ENCODE measurements around the gene SCN4B.

Gene SCN4B

DNA sequence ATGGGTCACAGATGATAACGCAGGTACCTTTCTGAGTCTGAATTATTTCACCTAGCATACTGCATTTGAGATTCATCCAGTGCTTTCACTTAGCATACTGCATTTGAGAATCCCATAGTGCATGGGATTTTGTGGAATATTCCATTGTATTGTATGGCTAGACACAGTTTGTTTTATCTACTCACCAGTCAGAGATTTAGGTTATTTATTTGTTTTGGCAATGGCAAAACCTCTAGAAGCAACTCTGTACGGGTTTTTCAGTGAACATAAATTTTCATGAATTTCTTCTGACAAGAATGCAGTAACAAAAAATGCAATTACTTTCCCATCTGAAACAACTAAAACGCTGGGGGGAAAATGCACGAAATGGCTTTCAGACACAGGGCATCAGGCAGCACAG, 24.3 kb downstream of the SCN4B start:
- DNase-seq: no peak

DNA sequence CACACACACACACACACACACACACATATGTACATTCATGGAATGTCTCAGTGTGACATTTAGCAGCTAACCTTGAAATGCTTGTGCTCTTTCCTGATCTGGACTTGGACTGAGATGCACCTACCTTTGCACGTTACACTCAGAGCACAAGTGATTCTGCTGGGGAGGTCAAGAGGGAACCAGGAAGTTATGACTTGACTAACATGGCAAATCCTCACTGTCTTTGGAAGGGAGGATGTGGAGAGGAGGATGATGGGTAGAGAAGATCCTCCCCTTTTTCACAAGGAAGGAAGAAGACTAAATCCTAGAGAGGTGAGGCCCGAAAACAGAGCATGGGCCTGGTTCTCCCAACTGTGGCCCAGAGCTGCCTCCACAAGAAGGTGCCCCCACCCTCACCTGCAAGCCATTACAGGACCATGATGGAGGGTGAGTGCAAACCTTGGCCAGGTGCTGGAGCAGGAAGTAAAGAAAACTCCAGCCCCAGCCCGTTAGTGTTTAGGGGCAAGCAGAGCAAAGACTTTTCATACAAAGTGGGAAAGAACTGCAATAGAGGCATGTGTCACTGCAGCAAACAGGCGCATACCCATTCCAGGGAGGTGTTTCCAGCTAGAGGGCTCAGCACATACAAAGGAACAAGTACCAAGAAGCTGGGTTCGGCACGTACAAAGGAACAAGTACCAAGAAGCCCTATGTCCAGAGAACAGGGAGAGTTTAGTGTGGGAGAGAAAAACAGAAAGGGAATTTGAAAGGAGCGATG, 26.4 kb downstream of the SCN4B start:
- no peak for DNase-seq

DNA sequence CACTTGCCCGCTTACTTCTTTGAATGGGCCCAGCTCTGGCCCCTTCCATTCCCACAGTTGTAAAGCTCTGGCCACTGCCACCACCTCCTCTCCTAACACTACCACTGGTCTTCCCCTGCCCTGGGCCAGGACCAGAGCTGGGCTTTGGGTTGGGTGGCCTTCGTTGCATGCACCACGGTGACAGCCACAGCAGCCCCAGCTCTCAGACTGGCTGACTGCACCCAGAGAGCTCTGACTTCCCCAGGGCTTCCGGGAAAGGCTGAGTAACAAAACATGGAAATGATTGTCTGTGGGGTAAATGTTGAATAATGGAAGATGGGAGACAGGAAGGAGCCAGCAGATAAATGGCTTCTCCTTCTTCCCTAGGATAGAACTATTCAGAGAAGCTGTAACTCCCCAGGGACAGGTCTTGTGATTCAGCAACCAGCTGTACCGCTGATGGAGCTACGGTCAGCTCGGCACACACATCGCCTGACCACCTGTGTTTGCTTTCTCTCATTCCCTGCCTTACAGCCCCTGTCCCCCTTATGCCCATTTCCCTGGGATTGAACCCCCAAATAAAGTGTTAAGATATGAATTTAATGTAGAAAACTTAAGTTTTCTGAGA, 27.6 kb downstream of the SCN4B start:
- peak; percentile 12 for DNase-seq

DNA sequence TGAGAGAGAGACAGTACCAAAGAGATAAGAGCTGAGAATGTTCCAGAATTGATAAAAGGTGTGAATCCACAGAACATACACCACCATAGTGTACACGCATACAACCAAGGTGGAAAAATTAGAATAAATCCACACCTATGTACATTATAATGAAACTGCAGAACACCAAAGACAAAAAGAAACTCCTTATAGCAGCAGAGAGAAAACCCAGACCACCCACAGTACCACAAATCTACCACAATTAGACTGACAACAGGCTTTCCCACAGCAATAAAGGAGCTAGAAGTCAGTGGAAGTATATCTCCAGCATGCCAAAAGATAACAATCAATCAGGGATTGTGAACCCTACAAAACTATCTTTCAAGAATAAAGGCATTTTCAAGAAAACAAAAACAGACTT, 31.8 kb downstream of the SCN4B start:
- DNase-seq: no peak

DNA sequence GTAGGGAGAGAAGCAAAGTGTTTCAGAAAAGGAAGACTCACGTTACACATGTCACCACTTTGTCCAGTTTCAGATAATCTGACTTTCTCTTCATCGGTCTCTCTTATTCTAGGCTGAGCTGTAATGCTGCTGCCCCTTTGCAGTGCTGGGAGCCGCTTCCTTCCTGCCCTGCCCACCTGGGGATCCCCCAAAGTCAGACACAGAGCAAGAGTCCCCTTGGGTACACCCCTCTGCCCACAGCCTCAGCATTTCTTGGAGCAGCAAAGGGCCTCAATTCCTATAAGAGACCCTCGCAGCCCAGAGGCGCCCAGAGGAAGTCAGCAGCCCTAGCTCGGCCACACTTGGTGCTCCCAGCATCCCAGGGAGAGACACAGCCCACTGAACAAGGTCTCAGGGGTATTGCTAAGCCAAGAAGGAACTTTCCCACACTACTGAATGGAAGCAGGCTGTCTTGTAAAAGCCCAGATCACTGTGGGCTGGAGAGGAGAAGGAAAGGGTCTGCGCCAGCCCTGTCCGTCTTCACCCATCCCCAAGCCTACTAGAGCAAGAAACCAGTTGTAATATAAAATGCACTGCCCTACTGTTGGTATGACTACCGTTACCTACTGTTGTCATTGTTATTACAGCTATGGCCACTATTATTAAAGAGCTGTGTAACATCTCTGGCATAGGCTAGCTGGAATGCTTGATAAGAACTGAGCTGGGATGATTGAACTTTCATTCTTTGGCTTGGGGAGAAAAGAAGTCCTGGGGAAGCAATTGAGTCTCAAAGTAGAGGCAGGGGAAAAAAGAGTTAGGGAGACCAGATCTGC, 34.6 kb downstream of the SCN4B start:
- no peak for DNase-seq

DNA sequence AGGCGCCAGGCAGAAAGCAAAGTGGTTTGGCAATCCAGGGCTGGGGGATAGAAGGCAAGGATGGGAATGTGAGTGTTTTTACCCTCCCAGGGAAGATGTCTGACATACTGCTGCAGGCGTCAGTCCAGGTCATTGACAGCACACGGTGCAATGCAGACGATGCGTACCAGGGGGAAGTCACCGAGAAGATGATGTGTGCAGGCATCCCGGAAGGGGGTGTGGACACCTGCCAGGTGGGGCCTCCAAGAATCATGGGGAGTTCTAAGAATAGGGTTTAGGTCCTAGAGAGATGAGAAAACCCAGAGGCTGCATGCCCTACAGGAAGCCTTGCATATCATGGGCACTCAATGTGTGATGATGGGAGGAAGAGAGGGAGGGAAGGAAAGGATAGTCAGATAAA, 37.6 kb downstream of the SCN4B start:
- DNase-seq: no peak

DNA sequence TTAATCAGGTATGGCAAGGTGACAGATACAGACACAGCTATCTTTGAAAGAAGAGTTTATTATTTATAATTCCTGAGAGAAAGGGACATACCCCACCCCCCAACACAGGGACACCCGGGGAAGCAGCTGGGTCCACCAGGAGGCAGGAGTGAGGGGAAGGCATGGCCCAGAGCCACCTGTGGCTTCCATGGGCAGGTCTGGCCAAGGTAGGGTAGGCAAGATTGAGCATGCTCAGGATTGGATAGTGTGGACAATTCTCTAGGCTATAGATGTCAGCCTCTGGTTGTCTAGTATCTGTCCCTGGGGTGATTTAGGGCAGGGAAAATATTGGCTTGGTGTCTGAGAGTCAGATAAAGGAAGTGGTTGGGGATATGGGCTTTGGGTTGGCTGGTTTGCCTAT, 38.4 kb downstream of the SCN4B start:
- no peak for DNase-seq

DNA sequence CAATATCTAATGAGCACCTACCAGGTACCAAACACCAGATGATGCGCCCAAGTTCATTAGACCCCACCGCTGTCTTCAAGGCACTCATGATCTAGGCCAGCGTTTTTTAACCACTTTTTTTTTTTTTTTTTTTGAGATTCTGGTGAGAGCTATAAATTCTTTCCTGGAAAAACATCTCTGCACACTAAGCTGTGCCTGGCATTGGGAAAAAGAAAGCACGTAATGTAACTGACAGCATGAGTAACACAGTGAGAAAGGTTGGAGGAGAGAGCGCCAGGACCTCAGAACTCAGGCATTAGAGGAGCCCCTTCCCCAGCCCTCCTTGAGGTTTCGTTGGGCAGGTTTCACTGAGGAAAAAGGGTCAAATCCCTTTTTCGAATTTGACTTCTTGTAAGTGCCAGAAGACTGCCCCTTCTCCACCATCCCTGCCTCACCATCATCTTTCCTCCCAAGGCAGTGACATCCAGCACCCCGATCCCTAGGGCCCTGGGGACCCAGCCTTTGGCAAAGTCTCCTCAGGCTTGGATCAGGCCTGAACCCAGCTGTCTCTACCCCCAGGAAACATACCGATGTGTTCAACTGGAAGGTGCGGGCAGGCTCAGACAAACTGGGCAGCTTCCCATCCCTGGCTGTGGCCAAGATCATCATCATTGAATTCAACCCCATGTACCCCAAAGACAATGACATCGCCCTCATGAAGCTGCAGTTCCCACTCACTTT, 39.8 kb downstream of the SCN4B start:
- DNase-seq: no peak

DNA sequence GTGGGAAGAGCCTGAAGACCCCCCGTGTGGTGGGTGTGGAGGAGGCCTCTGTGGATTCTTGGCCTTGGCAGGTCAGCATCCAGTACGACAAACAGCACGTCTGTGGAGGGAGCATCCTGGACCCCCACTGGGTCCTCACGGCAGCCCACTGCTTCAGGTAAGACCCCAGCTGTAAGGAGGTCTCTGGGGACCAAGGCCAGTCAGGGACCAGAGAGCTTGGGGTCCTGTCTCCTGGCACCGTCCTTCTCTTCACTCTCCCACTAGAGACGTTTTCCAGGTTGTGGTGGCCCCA, 40.9 kb downstream of the SCN4B start:
- DNase-seq: no peak

DNA sequence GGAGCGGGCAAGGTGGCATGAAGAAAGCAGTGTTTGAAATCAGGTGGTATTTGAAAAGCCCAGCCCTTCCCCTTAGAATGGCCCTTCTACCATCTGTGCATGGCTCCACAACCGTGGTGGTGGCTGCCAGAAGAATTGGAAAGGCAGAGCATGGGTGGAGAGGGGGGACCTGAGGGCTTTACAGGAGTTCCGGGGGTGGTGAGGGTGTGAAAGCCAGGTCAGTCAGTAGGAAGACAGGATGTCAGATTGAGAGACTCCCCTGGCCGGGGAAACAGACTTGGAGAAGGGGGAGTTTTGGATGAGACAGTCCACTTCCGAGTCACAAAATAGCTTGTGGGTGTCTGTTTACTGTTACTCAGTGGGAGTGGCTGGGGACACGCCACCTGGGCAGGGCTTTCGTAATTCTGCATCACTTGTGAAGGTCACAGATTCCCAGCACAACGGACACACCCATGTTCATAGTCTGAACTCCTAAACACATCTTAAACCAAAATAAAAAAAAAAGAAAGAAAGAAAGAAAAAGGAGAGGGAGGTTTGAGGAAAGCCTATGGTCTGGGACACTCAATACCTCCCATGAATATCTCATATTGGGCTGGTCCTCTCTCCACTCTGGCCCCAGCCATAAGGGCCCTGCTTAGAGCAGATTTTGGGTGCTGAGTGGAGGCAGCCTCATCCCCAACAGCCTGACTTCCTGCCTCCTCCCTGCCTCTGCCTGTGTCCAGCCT, 41.4 kb downstream of the SCN4B start:
- DNase-seq: no peak

DNA sequence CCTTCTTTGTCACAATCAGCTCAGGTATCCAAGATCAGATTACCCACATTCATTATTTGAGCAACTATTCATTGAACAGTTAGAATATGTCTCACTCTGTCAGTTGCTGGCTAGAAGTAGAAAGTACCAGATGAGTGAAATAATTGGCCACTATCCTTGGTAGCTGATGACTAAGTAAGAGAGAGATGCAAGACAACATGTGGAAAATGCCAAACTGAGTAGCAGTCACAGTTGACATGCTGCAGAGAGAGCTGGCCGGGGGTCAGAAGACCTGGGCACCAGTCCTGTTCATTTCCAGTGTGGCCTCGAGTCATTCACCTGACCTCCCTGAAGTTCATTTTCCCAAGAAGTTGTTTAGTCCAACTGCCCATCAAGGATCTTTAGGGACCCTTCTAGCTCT, 43.4 kb downstream of the SCN4B start:
- DNase-seq: no peak

DNA sequence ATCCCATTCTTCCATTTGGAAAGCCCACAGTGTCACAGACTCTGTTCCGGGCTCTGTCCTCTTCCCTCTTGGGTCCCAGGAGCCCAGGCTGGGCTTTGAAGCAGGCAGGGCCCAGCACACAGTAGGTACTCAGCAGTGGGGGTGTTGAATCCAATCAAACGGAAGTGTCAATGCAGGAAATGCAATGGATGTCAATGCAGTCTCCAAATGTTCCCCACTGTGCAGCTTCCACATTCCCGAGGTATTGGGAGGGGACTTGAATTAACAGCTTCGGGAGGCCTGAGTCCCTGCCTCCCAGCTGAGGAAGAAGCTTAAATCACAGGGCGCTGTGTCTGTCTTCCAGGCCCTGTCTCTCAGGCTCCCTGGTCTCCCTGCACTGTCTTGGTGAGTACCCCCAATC, 44.1 kb downstream of the SCN4B start:
- no peak for DNase-seq

DNA sequence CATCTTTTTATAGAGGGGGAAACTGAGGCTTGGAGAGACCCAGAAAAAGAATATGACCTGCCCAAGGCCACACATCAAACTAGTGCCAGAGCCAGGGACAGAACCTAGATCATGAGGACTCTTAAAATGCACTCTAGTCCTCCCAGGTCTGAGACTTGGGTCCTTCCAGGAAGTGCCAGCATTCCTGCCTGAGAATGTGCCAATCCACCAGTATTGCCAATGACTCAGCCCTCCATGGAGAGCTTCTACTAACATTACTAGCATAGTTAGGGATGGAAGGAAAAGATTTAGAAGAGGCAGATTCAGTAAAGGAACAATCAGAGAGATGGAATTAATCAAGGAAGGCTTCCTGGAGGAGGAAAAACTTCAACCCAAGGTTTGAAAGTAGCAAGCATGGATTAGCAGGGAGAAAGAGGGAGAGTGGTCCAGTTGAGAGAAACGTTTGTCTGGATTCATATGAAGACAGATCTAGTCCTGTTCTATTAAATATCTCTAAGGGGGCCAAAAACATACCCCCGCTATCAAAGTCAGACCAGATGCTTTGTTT, 45.8 kb downstream of the SCN4B start:
- DNase-seq: no peak

DNA sequence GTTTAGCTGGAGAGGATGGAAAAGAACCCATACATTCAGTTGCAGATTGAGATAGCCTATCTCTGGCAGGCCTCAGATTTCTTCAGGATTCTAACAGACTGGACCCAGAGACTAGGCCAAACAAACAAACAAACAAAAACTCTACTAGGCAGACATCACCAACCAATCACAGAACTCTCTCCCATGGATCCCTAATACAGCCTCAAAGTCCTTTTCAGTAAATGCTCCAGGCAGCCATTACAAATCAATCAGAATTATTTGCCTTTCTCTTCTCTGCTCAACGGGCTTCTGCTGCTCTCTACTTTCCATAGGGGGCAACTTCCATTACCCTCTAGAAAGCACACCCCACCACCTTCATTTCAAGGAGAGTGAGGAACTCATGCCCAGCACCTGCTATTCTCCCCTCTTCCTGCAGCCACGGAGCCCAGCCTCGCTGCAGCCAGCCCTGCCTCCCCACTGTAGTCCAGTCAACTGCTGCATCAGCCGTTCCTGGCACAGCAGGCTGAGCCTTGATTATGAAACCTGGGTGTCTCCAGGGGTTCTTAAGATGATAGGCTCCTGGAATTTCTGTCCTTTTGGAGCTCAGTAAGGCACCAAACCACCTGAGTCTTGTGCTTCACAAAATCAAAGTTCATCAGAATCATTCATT, 46.8 kb downstream of the SCN4B start:
- no peak for DNase-seq

DNA sequence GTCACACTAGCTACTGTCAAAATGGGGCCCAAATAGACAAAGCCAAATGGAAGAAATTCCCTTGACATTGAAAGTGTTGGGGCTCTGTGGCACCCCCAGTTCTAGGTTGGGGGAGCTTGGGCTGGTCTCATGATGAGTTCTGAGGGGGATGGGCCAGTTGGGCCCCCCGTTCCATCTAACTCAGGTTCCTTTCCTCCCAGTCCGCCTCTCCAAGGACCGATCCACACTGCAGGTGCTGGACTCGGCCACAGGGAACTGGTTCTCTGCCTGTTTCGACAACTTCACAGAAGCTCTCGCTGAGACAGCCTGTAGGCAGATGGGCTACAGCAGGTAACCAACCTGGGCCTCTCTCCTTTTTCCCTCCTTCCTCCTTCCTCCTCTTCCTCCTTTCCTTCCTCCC, 48.1 kb downstream of the SCN4B start:
- DNase-seq: no peak

DNA sequence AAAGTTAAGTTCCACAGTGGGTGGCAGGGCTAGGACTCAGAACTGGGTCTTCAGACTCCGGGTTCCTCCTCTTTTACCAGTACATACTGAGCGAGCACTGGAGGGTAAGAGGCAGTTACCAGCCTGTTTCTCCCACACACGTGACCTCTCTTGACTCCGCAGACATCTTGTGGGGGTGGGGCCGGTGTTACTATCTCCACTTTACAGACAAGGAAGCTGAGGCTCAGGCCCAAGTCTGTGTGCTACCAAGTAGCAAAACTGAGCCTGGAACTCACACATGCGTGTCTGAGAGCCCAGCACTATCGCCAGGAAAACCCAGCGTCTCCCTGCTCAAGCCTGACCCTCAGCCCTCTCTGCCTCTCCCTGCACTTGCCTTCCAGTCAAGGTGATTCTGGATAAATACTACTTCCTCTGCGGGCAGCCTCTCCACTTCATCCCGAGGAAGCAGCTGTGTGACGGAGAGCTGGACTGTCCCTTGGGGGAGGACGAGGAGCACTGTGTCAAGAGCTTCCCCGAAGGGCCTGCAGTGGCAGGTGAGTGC, 49.8 kb downstream of the SCN4B start:
- DNase-seq: no peak

DNA sequence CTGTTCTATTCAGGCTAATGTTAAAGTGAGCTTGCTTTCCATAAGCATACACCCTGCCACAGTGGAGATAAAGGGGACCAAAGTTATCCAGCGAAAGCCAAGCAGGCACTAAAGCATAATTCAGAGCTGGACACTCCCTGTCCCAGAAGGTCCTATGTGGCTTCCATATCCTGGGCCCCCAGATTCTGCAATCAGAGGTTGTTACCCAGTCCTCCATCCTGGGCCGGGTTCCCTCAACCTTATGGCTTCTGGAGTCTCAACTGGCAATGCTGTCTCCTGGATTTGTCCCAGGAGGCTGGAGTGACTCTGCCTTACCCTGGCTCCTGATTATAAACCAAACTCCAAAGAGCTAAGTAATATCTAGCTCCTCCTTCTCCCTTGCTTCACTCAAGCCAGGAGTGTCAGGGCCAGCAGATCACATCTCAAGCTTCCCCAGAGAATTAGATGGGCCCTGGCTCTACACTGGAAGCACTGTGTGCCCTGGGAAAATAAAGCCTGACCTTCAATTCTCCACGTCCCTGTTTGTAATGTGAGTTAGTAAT, 51.9 kb downstream of the SCN4B start:
- DNase-seq: no peak

DNA sequence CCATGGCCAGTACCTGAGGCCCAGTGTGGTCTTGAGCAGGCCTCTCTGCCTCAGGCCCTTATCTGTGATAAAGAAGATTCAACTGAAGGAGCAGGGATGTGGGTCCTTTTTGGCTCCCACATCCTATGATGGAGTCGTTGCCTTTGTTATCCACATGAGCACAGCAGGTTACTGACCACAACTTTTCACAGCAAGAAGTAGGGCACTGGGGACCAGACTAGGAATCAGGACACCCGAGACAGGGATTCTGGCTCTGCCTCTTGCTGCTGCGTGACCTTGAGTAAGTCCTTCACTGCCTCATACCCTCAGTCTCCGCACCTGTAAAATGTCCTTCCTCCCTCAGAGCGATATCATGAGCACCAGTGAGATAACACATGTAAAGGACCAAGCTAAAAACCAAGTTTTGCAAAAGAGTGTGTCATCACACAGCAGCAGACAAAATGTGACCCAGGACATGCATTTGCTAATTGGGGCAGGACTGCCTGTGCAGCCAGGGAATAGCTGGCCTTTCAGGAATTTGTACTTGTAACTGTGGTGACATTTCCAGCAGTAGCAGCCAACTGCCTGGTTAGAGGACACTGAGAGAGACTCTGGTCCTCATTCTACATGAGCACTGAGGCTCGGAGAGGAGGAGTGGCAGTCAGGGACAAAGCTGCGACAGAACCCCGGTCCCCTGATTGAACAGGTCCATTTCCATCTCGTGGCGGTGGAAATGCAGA, 52.6 kb downstream of the SCN4B start:
- no peak for DNase-seq

DNA sequence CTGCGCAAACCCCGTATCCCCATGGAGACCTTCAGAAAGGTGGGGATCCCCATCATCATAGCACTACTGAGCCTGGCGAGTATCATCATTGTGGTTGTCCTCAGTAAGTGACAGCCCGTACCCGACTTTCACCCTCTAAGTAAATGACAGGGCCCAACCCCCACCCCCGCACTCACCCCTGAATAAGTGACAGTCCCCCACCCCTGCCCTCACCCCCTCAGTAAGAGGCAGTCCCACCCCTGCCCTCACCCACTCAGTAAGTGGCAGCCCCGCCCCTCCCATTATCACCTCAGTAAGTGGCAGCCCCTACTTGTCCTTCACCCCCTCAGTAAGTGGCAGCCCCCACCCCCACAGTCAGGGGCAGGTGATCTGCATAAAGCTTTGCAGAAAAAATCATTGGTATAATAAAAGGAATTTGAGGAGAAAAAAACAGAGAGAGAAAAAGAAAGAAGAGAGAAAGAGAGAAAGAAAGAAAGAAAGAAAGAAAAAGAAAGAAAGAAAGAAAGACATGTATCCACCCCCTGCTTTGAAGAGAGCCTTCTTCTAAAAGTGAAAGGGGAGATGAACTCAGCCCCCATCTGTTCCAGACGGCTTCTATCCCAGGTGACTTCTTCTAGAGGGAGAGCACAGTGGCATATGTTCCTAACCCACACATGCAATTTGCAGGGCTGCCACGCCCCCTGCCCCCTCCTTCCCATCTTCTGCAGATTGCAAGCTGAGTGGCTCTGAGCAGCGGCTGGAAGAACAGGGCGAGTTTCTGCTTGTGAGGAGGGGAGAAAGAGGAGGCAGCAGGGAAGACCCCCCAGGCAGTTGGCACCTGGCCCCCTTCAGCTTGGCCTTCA, 53.4 kb downstream of the SCN4B start:
- DNase-seq: no peak

DNA sequence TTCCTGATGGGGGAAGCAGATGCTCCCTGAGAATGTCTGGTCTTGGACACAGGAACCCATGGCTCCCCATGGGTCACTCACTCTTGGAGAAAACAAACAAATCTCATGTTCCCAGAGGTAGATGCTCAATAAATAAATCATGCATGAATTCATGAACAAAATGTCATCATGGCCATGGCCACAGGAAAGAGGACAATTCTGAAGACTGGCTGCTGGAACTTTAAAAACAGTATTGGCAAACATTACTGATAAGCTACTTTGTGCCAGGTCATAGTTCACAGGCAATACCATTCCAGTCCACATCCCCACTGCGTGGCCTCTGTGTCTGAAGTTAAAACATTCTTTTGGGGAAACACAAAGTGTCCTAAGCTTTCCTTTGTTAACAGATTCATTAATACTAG, 56.7 kb downstream of the SCN4B start:
- no peak for DNase-seq

Data from NCI-H1092 (cell line).